ENCODE measurements around the gene KDM1A.

DNA sequence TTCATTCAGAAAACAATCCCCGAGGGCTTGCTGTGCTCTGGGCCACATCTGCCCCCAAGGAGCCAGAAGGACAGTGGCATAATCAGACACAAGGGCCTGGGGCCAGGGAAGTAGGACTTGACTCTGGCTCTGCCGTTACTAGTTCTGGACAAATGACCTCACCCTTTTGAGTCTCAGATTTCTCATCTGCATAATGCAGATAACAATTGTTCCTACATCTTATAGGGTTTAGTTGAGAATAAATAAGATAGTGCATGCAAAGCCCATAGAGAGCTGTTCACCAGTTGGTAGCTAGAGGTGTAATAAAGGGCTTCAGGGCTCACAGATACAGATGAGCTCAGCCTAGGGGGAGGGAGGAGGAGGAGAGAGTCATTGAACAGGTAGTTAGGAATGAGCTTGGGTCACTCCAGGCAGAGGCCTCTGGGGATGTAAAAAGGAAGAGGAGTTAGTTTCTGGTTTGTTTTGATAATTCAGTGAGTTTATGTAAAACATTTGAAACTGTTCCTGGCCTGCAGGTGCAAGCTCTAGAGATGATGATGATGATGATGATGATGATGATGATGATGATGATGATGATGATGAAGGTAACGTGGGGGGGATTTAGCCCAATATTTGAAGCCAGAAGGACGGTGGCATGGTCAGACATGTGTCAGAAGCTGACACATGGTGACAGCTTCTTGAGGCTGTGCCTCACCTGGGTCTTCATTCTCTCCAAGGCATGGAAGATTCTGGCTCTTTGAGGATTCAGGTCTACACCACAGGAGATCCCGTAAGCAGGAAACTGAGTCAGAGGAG, 47.5 kb upstream of the KDM1A start:
- TF ChIP-seq CTCF (optimal IDR thresholded peaks at IDR 0.05 in 1 of 3, IDR thresholded peaks at IDR 0.05 in 1 of 3, conservative IDR thresholded peaks at IDR 0.05 in 1 of 3; ENCODE audit: extremely low read depth in 1 of 3, insufficient read depth in 2 of 3, low read length in 3 of 3) = no peak
- TF ChIP-seq EZH2 (IDR thresholded peaks at IDR 0.05; ENCODE audit: low read length) = no peak
